K562 (cell line): ENCODE data around the gene STIM1. TPM values are rescaled to one million over a fixed set of nuclear protein-coding genes. Genes with fewer than 3 reads are reported as not detected.

Experiments used
- ARID1B ChIP-seq: fragments of 450-650 bp; IDR thresholded peaks from 2 replicates; pipeline ENCODE4 v1.6.1; 2016; ENCODE audit warnings: antibody characterized with exemption, mild to moderate bottlenecking, inconsistent platforms
- ARNT ChIP-seq, 2 experiments: fragments of 450-650 bp; IDR thresholded peaks; 2 replicates each; pipeline ENCODE4 v1.6.1; 2016; ENCODE audit warnings: mild to moderate bottlenecking in 1 of 2
- ATF7 ChIP-seq: fragments of 450-650 bp; IDR thresholded peaks from 2 replicates; pipeline ENCODE4 v1.7.1; 2014; ENCODE audit warnings: mild to moderate bottlenecking, moderate library complexity
- BCL6 ChIP-seq: fragments of 250-450 bp; sonication (Bioruptor Pico); IDR thresholded peaks from 2 replicates; pipeline ENCODE4 v1.4.0; 2020
- BHLHE40 ChIP-seq: IDR thresholded peaks from 2 replicates; pipeline ENCODE4 v1.6.1; 2011; ENCODE audit warnings: low read length, improper control_type of control experiment
- DPF2 ChIP-seq: fragments of 450-650 bp; IDR thresholded peaks from 2 replicates; pipeline ENCODE4 v1.6.1; 2016
- EGR1 ChIP-seq: fragments of 450-650 bp; conservative IDR thresholded peaks from 2 replicates; pipeline ENCODE4 v1.6.1; 2017; ENCODE audit warnings: mild to moderate bottlenecking
- FOS ChIP-seq: IDR thresholded peaks from 3 replicates; pipeline ENCODE4 v1.6.1; 2011; ENCODE audit not compliant: insufficient read length; ENCODE audit errors: extremely low read depth
- FOXA1 ChIP-seq: fragments of 450-650 bp; IDR thresholded peaks from 2 replicates; pipeline ENCODE4 v1.6.1; 2016; ENCODE audit warnings: mild to moderate bottlenecking, borderline replicate concordance
- FOXK2 ChIP-seq, 2 experiments: fragments of 450-650 bp; IDR thresholded peaks in 1 of 2; conservative IDR thresholded peaks in 1 of 2; 2 replicates each; pipeline ENCODE4 v1.6.1; 2016; ENCODE audit warnings: low read depth in 2 of 2, mild to moderate bottlenecking in 1 of 2
- GATAD2A ChIP-seq: fragments of 450-650 bp; IDR thresholded peaks from 2 replicates; pipeline ENCODE4 v1.6.1; 2017
- JUN ChIP-seq, 2 experiments: sonication (generic) in 1 of 2; formaldehyde crosslinking in 1 of 2; IDR thresholded peaks; 2 replicates each; pipeline versions ENCODE4 v1.6.1 to v1.8.0; 2012 to 2022; ENCODE audit warnings: borderline replicate concordance in 2 of 2, mild to moderate bottlenecking in 2 of 2, improper control_type of control experiment in 1 of 2, low read depth in 1 of 2, low read length in 1 of 2, missing genetic modification reagents in 1 of 2
- KLF16 ChIP-seq: IDR thresholded peaks from 2 replicates; pipeline ENCODE4 v1.6.1; 2016; ENCODE audit warnings: antibody characterized with exemption
- MEF2A ChIP-seq: IDR thresholded peaks from 2 replicates; pipeline ENCODE4 v1.6.1; 2011; ENCODE audit warnings: low read depth, mild to moderate bottlenecking, low read length, moderate library complexity; ENCODE audit not compliant: control insufficient read depth
- NR2C1 ChIP-seq, 2 experiments: fragments of 450-650 bp; IDR thresholded peaks; 2 replicates each; pipeline ENCODE4 v1.6.1; 2017; ENCODE audit warnings: mild to moderate bottlenecking in 2 of 2, antibody characterized with exemption in 1 of 2, inconsistent platforms in 1 of 2, missing compliant biosample characterization in 1 of 2, missing genetic modification characterization in 1 of 2
- POLR2G ChIP-seq: fragments of 200-400 bp; formaldehyde crosslinking; IDR thresholded peaks from 2 replicates; pipeline ENCODE4 v1.6.1; 2017; ENCODE audit warnings: low read depth, mild to moderate bottlenecking, antibody characterized with exemption, low read length, moderate library complexity
- RAD21 ChIP-seq, 2 experiments: fragments of 250-450 bp in 1 of 2; fragments of 450-650 bp in 1 of 2; sonication (Bioruptor Pico) in 1 of 2; formaldehyde crosslinking in 1 of 2; IDR thresholded peaks in 1 of 2; conservative IDR thresholded peaks in 1 of 2; 2 replicates each; pipeline versions ENCODE4 v1.4.0 to v1.8.0; 2020 to 2022; ENCODE audit warnings: mild to moderate bottlenecking in 2 of 2, moderate library complexity in 1 of 2
- RBM17 ChIP-seq: fragments of 200-400 bp; formaldehyde crosslinking; IDR thresholded peaks from 2 replicates; pipeline ENCODE4 v1.6.1; 2017; ENCODE audit warnings: low read depth, mild to moderate bottlenecking, low read length, borderline replicate concordance
- SPI1 ChIP-seq: IDR thresholded peaks from 2 replicates; pipeline ENCODE4 v1.6.1; 2011; ENCODE audit warnings: low read depth, low read length, control low read depth, borderline replicate concordance
- STAT5A ChIP-seq: IDR thresholded peaks from 2 replicates; pipeline ENCODE4 v1.6.1; 2012; ENCODE audit warnings: low read length, inconsistent platforms, borderline replicate concordance
- TBP ChIP-seq: optimal IDR thresholded peaks from 2 replicates; pipeline ENCODE3; 2011; ENCODE audit warnings: low read depth, low read length, improper control_type of control experiment
- ZBTB7A ChIP-seq: IDR thresholded peaks from 2 replicates; pipeline ENCODE4 v1.6.1; 2011; ENCODE audit warnings: low read depth, mild to moderate bottlenecking, low read length, moderate library complexity, borderline replicate concordance; ENCODE audit not compliant: control insufficient read depth
- ZNF12 ChIP-seq: sonication (generic); formaldehyde crosslinking; IDR thresholded peaks from 2 replicates; pipeline ENCODE4 v1.4.0; 2020; ENCODE audit warnings: mild to moderate bottlenecking, missing genetic modification reagents
- ZNF3 ChIP-seq: fragments of 250-450 bp; sonication (Bioruptor Pico); IDR thresholded peaks from 2 replicates; pipeline ENCODE4 v1.5.0; 2021; ENCODE audit warnings: mild to moderate bottlenecking, moderate library complexity
- polyA plus RNA-seq, 8 experiments: library from polyadenylated mRNA; depleted of rRNA in 4 of 8; stranded (reverse) in 5 of 8; unstranded in 3 of 8; fragments of >200 nt; fragmentation: Nextera tagmentation in 2 of 8; fragmentation: Illumina TruSeq in 1 of 8; extraction: Ambion mirVana in 2 of 8; extraction: Trizol in 1 of 8; gene quantifications; 2 replicates each; pipeline versions ENCODE4 v1.2.1 to v1.2.3, GENCODE V29; 2011 to 2014; ENCODE audit warnings: inconsistent platforms in 1 of 8, missing spikeins in 1 of 8
- total RNA-seq, 7 experiments: library from RNA; depleted of rRNA in 6 of 7; stranded (reverse); fragments of >200 nt in 6 of 7; fragmentation: Illumina TruSeq in 2 of 7; extraction: Trizol in 2 of 7; gene quantifications; 2 replicates each; pipeline versions ENCODE4 v1.2.1 to v1.2.3, GENCODE V29; 2011 to 2021; ENCODE audit warnings: low replicate concordance in 1 of 7
- TF ChIP-seq, protein P1 (sequence below): fragments of 250-450 bp; sonication (Bioruptor Pico); IDR thresholded peaks from 2 replicates; pipeline ENCODE4 v1.5.0; 2021
- TF ChIP-seq, protein P2 (sequence below): fragments of 200-800 bp; sonication (Bioruptor generic); IDR thresholded peaks from 2 replicates; pipeline ENCODE4 v1.6.1; 2017; ENCODE audit warnings: missing genetic modification characterization, missing compliant biosample characterization
- TF ChIP-seq, protein P3 (sequence below): fragments of 450-650 bp; formaldehyde crosslinking; IDR thresholded peaks from 2 replicates; pipeline ENCODE4 v1.4.0; 2020; ENCODE audit warnings: mild to moderate bottlenecking, moderate library complexity

Gene STIM1
- total and polyA plus RNA-seq, 9 of the 15 experiments (the other 6 are each of a cell fraction or from before 2014, with no cell fraction given) = 7.7 to 50.5 (median 22.5) TPM

DNA sequence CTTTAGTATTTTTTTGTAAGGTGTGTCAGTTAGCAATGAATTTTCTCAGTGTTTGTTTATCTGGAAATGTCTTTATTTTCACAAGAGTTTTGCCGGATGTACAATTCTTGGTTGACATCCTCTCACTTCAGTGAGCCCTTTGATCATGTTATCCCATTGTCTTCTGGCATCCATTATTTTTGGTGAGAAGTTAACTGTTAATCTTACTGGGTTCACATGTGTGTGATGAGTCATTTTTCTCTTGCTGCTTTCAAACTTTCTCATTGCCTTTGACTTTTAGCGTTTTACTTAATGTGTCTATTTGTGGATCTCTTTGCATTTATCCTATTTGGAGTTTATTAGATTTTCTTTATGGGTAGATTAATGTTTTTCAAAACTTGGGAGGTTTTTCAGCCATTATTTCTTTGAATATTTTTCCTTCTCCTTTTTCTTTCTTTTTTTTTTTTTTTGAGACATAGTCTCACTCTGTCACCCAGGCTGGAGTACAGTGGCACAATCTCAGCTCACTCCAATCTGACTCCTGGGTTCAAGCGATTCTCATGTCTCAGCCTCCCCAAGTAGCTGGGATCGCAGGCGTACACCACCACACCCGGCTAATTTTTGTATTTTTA, 138.7 kb downstream of the STIM1 start (continued):
- TF ChIP-seq TBP (no peak), ZBTB7A (no peak), DPF2 (peak; percentile 74; the same call in 1 of the 2 replicates), BHLHE40 (no peak), ZNF12 (CRISPR knock-in tag) (no peak), GATAD2A (0 out of 2 replicates have a peak, but pooled peaks have one; percentile 48), ATF7 (peak; percentile 56), NR2C1 (IDR thresholded peaks at IDR 0.05) (peak; percentile 35; the same call in 1 of the 2 replicates), NR2C1 (tag; IDR thresholded peaks at IDR 0.05) (peak; percentile 23; the same call in 1 of the 2 replicates), FOXK2 (conservative IDR thresholded peaks at IDR 0.05 in 1 of 2, IDR thresholded peaks at IDR 0.05 in 1 of 2; ENCODE audit: low read depth in 2 of 2) (0 out of 4 replicates have a peak, but pooled peaks of 1 of the 2 experiments have one; percentile 41), SPI1 (no peak), POLR2G (no peak), FOS (peak; percentile 54), EGR1 (peak; percentile 21; the same call in 1 of the 2 replicates), KLF16 (no peak), RAD21 (CRISPR knock-in tag; conservative IDR thresholded peaks at IDR 0.05 in 1 of 2, IDR thresholded peaks at IDR 0.05 in 1 of 2) (peak in 1 of 2 experiments; percentile 28; a peak in 1 of 4 replicates), ARID1B (0 out of 2 replicates have a peak, but pooled peaks have one; percentile 48), ARNT (IDR thresholded peaks at IDR 0.05) (peak in 1 of 2 experiments; percentile 79; a peak in 3 of 4 replicates), ZNF3 (CRISPR knock-in tag) (no peak), FOXA1 (no peak), RBM17 (no peak), MEF2A (no peak), BCL6 (CRISPR knock-in tag) (no peak), JUN (IDR thresholded peaks at IDR 0.05; ENCODE audit: borderline replicate concordance, low read depth, low read length) (peak; percentile 97), JUN (CRISPR knock-in tag; IDR thresholded peaks at IDR 0.05; ENCODE audit: borderline replicate concordance) (no peak), STAT5A (no peak)
- TF ChIP-seq, protein P1, sequence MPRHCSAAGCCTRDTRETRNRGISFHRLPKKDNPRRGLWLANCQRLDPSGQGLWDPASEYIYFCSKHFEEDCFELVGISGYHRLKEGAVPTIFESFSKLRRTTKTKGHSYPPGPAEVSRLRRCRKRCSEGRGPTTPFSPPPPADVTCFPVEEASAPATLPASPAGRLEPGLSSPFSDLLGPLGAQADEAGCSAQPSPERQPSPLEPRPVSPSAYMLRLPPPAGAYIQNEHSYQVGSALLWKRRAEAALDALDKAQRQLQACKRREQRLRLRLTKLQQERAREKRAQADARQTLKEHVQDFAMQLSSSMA = no peak
- TF ChIP-seq, protein P2, sequence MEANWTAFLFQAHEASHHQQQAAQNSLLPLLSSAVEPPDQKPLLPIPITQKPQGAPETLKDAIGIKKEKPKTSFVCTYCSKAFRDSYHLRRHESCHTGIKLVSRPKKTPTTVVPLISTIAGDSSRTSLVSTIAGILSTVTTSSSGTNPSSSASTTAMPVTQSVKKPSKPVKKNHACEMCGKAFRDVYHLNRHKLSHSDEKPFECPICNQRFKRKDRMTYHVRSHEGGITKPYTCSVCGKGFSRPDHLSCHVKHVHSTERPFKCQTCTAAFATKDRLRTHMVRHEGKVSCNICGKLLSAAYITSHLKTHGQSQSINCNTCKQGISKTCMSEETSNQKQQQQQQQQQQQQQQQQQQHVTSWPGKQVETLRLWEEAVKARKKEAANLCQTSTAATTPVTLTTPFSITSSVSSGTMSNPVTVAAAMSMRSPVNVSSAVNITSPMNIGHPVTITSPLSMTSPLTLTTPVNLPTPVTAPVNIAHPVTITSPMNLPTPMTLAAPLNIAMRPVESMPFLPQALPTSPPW (CRISPR knock-in tag) = peak; percentile 33; the same call in 1 of the 2 replicates
- TF ChIP-seq, protein P3, sequence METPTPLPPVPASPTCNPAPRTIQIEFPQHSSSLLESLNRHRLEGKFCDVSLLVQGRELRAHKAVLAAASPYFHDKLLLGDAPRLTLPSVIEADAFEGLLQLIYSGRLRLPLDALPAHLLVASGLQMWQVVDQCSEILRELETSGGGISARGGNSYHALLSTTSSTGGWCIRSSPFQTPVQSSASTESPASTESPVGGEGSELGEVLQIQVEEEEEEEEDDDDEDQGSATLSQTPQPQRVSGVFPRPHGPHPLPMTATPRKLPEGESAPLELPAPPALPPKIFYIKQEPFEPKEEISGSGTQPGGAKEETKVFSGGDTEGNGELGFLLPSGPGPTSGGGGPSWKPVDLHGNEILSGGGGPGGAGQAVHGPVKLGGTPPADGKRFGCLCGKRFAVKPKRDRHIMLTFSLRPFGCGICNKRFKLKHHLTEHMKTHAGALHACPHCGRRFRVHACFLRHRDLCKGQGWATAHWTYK = no peak
